ENCODE data around the gene VPS45. TPM values are rescaled to one million over a fixed set of nuclear protein-coding genes. Genes with fewer than 3 reads are reported as not detected.
A peak's percentile ranks its signal among the peaks of the same experiment; 100 is the strongest.

The VPS45 gene
- total and polyA plus RNA-seq, 12 donors = 26.6 to 73.6 (median 49.8) TPM

- no peak for DNase-seq
- no peak overlapping the region for H3K4me3 ChIP-seq
- H3K9me3 ChIP-seq = no peaks in the 10 kb centered on the region
- H3K27ac ChIP-seq = peak overlapping the region in 1 of 10 donors; percentile 24
- no peaks in the 10 kb centered on the region for H3K27me3 ChIP-seq
- ATAC-seq = no peak
- H3K36me3 ChIP-seq = peaks cover 0 to 99% (median 21%) of the 10 kb centered on the region in 9 donors
- WGBS, 2 donors = 66 to 72% methylated on average over 3 of the region's 3 CpGs
- peaks cover 0 to 30% (median 7%) of the 10 kb centered on the region in 9 donors for H3K4me1 ChIP-seq
- TF ChIP-seq, protein P1, sequence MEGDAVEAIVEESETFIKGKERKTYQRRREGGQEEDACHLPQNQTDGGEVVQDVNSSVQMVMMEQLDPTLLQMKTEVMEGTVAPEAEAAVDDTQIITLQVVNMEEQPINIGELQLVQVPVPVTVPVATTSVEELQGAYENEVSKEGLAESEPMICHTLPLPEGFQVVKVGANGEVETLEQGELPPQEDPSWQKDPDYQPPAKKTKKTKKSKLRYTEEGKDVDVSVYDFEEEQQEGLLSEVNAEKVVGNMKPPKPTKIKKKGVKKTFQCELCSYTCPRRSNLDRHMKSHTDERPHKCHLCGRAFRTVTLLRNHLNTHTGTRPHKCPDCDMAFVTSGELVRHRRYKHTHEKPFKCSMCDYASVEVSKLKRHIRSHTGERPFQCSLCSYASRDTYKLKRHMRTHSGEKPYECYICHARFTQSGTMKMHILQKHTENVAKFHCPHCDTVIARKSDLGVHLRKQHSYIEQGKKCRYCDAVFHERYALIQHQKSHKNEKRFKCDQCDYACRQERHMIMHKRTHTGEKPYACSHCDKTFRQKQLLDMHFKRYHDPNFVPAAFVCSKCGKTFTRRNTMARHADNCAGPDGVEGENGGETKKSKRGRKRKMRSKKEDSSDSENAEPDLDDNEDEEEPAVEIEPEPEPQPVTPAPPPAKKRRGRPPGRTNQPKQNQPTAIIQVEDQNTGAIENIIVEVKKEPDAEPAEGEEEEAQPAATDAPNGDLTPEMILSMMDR (IDR thresholded peaks at IDR 0.05) = no peak
- intact Hi-C loops (cut with DNase I) = no loop called here
Observed at GRCh38 chr1:150092180-150092791, 24.7 kb downstream of the VPS45 start.

GRCh38 chr1:150093805-150094204 lies 26.2 kb downstream of the VPS45 start:
- Histone ChIP-seq H3K4me3 (no peak overlapping the region), H3K27ac (peak overlapping the region in 9 of 10 donors; percentile 18 to 83 (median 76)), H3K36me3 (peaks cover 0 to 99% (median 25%) of the 10 kb centered on the region in 9 donors), H3K9me3 (no peaks in the 10 kb centered on the region), H3K4me1 (peaks cover 0 to 30% (median 7%) of the 10 kb centered on the region in 9 donors), H3K27me3 (no peaks in the 10 kb centered on the region)
- ATAC-seq (peak in 7 of 8 donors; percentile 61 to 87 (median 69)), DNase-seq (peak in 1 of 2 donors; percentile 26)
- intact Hi-C loops (cut with DNase I) = no loop called here
- WGBS, 2 donors = 44 to 54% methylated on average over 1 of the region's 1 CpG
- TF ChIP-seq, protein P1 (IDR thresholded peaks at IDR 0.05) = no peak

GRCh38 chr1:150094734-150095265 lies 27.2 kb downstream of the VPS45 start:
- ATAC-seq = no peak

DNA sequence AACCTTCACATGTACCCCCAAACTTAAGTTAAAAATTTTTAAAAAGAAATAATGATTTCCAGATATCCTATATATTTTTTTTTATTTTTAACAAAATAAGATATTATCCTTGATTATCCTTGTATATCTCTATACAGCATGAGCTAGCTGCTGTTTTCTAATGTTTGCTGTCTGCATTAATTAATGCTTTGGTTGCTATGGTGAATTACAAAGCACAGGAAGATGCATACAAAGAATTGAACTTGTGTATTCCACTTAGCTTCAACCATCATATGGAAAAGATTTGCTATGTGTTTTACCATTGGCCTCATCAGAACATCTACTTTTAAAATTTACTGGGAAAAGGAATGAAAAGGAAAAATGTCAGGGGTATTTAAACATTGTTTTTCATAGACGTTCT lies 35.4 kb downstream of the VPS45 start:
- WGBS, 2 donors = 63 to 75% methylated on average over 1 of the region's 1 CpG
- H3K4me3 ChIP-seq = no peak overlapping the region
- ATAC-seq (no peak), DNase-seq (no peak)
- H3K9me3 ChIP-seq = peaks cover 0 to 5% (median 0%) of the 10 kb centered on the region in 11 donors
- no peak overlapping the region for H3K27ac ChIP-seq
- peaks cover 0 to 55% (median 14%) of the 10 kb centered on the region in 9 donors for H3K36me3 ChIP-seq
- peaks cover 0 to under 1% (median 0%) of the 10 kb centered on the region in 9 donors for H3K4me1 ChIP-seq
- intact Hi-C loops (cut with DNase I) = no loop called here
- no peaks in the 10 kb centered on the region for H3K27me3 ChIP-seq
- TF ChIP-seq, protein P1 (IDR thresholded peaks at IDR 0.05) = no peak

More at GRCh38 chr1:150094734-150095265, 27.2 kb downstream of the VPS45 start:
- no peak for DNase-seq
- Histone ChIP-seq H3K4me1 (peaks cover 0 to 24% (median 7%) of the 10 kb centered on the region in 9 donors), H3K4me3 (no peak overlapping the region), H3K9me3 (no peaks in the 10 kb centered on the region), H3K27ac (peak overlapping the region in 5 of 10 donors; percentile 76 to 83 (median 81)), H3K27me3 (no peaks in the 10 kb centered on the region), H3K36me3 (peaks cover 0 to 99% (median 31%) of the 10 kb centered on the region in 9 donors)
- intact Hi-C loops (cut with DNase I) = no loop called here
- 77 to 81% methylated on average over 3 of the region's 3 CpGs for WGBS, 2 donors
- TF ChIP-seq, protein P1 (IDR thresholded peaks at IDR 0.05) = no peak

Data from heart right ventricle (tissue), 16 donors.